Mesenchymal stem cell (in vitro differentiated cells and primary cell): ENCODE measurements around the gene GNAT2.
A peak's percentile ranks its signal among the peaks of the same experiment; 100 is the strongest.

Source experiments
- DNase-seq: peaks from one replicate; pipeline ENCODE4 v3.0.0-alpha.2; 2013
- H2AFZ ChIP-seq: one replicate; pipeline ENCODE4 v1.6.1; 2013; ENCODE audit warnings: low read depth, mild to moderate bottlenecking, control low read depth, inconsistent platforms, low read length, moderate library complexity
- H2AK5ac ChIP-seq: 2 replicates; pipeline ENCODE4 v1.6.1; 2013; ENCODE audit warnings: low read length, moderate library complexity, mild to moderate bottlenecking, inconsistent platforms; ENCODE audit not compliant: severe bottlenecking
- H2BK120ac ChIP-seq: one replicate; pipeline ENCODE4 v1.6.1; 2013; ENCODE audit warnings: low read depth, mild to moderate bottlenecking, inconsistent platforms, low read length, moderate library complexity
- H2BK12ac ChIP-seq, 2 experiments: one replicate each; pipeline ENCODE4 v1.6.1; 2013; ENCODE audit warnings: inconsistent platforms in 2 of 2, low read length in 2 of 2, mild to moderate bottlenecking in 2 of 2, moderate library complexity in 2 of 2, control low read depth in 1 of 2
- H2BK15ac ChIP-seq: one replicate; pipeline ENCODE4 v1.6.1; 2013; ENCODE audit warnings: mild to moderate bottlenecking, low read depth, inconsistent platforms; ENCODE audit not compliant: poor library complexity, severe bottlenecking
- H2BK5ac ChIP-seq: 2 replicates; pipeline ENCODE4 v1.6.1; 2013; ENCODE audit warnings: low read depth, mild to moderate bottlenecking, low read length, control low read depth, inconsistent platforms; ENCODE audit not compliant: poor library complexity, severe bottlenecking
- H3K14ac ChIP-seq, 2 experiments: one replicate each; pipeline ENCODE4 v1.6.1; 2013; ENCODE audit warnings: inconsistent platforms in 2 of 2, low read length in 2 of 2, control low read depth in 1 of 2, mild to moderate bottlenecking in 1 of 2, moderate library complexity in 1 of 2
- H3K18ac ChIP-seq, 2 experiments: one replicate each; pipeline ENCODE4 v1.6.1; 2013; ENCODE audit warnings: inconsistent platforms in 2 of 2, low read length in 2 of 2, control low read depth in 1 of 2, low read depth in 1 of 2, mild to moderate bottlenecking in 1 of 2
- H3K23ac ChIP-seq, 2 experiments: one replicate each; pipeline ENCODE4 v1.6.1; 2013; ENCODE audit warnings: inconsistent platforms in 2 of 2, low read length in 2 of 2, mild to moderate bottlenecking in 2 of 2, moderate library complexity in 2 of 2, control low read depth in 1 of 2
- H3K27ac ChIP-seq: 2 replicates; pipeline ENCODE4 v1.5.1; 2013; ENCODE audit warnings: mild to moderate bottlenecking, moderate library complexity, low read length, control low read depth, inconsistent platforms; ENCODE audit not compliant: poor library complexity, severe bottlenecking
- H3K27me3 ChIP-seq, 2 experiments: 2 replicates each; pipeline versions ENCODE4 v1.6.1 to v1.7.0; 2013; ENCODE audit warnings: low read length in 2 of 2, mild to moderate bottlenecking in 2 of 2, moderate library complexity in 2 of 2, control low read depth in 1 of 2, inconsistent platforms in 1 of 2; ENCODE audit not compliant: control insufficient read depth in 1 of 2, insufficient read depth in 1 of 2
- H3K36me3 ChIP-seq, 2 experiments: 2 replicates each; pipeline versions ENCODE4 v1.6.1 to v1.7.0; 2013; ENCODE audit warnings: low read length in 2 of 2, control low read depth in 1 of 2, inconsistent platforms in 1 of 2, low read depth in 1 of 2, mild to moderate bottlenecking in 1 of 2; ENCODE audit not compliant: insufficient read depth in 2 of 2, control insufficient read depth in 1 of 2
- H3K4ac ChIP-seq, 2 experiments: one replicate each; pipeline ENCODE4 v1.6.1; 2013; ENCODE audit warnings: inconsistent platforms in 2 of 2, low read length in 2 of 2, mild to moderate bottlenecking in 2 of 2, moderate library complexity in 2 of 2, control low read depth in 1 of 2, low read depth in 1 of 2
- H3K4me1 ChIP-seq: 2 replicates; pipeline ENCODE4 v1.6.1; 2013; ENCODE audit warnings: low read depth, low read length, control low read depth; ENCODE audit not compliant: control insufficient read depth, insufficient read depth
- H3K4me2 ChIP-seq: 2 replicates; pipeline ENCODE4 v1.6.1; 2013; ENCODE audit warnings: low read length, mild to moderate bottlenecking, inconsistent platforms; ENCODE audit not compliant: poor library complexity, severe bottlenecking
- H3K4me3 ChIP-seq, 2 experiments: 2 replicates each; pipeline versions ENCODE4 v1.5.1 to v1.7.0; 2013; ENCODE audit warnings: low read length in 2 of 2, mild to moderate bottlenecking in 2 of 2, control low read depth in 1 of 2, low read depth in 1 of 2; ENCODE audit not compliant: insufficient read depth in 1 of 2
- H3K79me1 ChIP-seq: replicated peaks from 2 replicates; pipeline ENCODE4 v1.6.1; 2013; ENCODE audit warnings: mild to moderate bottlenecking, control low read depth, low read length, inconsistent platforms; ENCODE audit not compliant: poor library complexity, severe bottlenecking
- H3K9ac ChIP-seq: 2 replicates; pipeline ENCODE4 v1.7.0; 2013; ENCODE audit warnings: mild to moderate bottlenecking, low read length, moderate library complexity
- H3K9me3 ChIP-seq: 2 replicates; pipeline ENCODE4 v1.7.0; 2013; ENCODE audit warnings: mild to moderate bottlenecking, low read length; ENCODE audit not compliant: control insufficient read depth
- H4K8ac ChIP-seq: one replicate; pipeline ENCODE4 v1.6.1; 2013; ENCODE audit warnings: inconsistent platforms, mild to moderate bottlenecking, low read length, moderate library complexity
- H4K91ac ChIP-seq: one replicate; pipeline ENCODE4 v1.6.1; 2013; ENCODE audit warnings: mild to moderate bottlenecking, low read length, inconsistent platforms
- WGBS: methylation state at CpG from one replicate; pipeline ENCODE4 v1.1.7; 2013; ENCODE audit warnings: mixed read lengths; 5-methylcytosine and 5-hydroxymethylcytosine counted together

Gene GNAT2

GRCh38 chr1:109639841-109640184 lies 20.4 kb upstream of the GNAT2 start:
- no peak overlapping the region for H2AK5ac ChIP-seq
- DNase-seq: no peak
- 67% methylated on average over 4 of the region's 6 CpGs for WGBS
- H3K18ac ChIP-seq: no peak overlapping the region
- no peaks in the 10 kb centered on the region for H3K9me3 ChIP-seq
- H4K8ac ChIP-seq: no peak overlapping the region
- no peak overlapping the region for H2BK5ac ChIP-seq
- H3K4me2 ChIP-seq: no peak overlapping the region
- H3K36me3 ChIP-seq: no peaks in the 10 kb centered on the region
- H3K23ac ChIP-seq: no peak overlapping the region
- no peaks in the 10 kb centered on the region for H3K79me1 ChIP-seq
- no peak overlapping the region for H2BK15ac ChIP-seq
- no peak overlapping the region for H2BK120ac ChIP-seq
- no peaks in the 10 kb centered on the region for H3K27me3 ChIP-seq
- H3K14ac ChIP-seq: no peak overlapping the region
- no peak overlapping the region for H3K27ac ChIP-seq
- H3K9ac ChIP-seq: no peak overlapping the region
- H3K4ac ChIP-seq: no peak overlapping the region
- H3K4me3 ChIP-seq: no peak overlapping the region
- H3K4me1 ChIP-seq: peaks cover 16% of the 10 kb centered on the region
- no peak overlapping the region for H2AFZ ChIP-seq
- no peak overlapping the region for H2BK12ac ChIP-seq
- no peak overlapping the region for H4K91ac ChIP-seq

GRCh38 chr1:109639063-109639840 lies 19.8 kb upstream of the GNAT2 start:
- Histone ChIP-seq H3K4ac (no peak overlapping the region), H3K4me2 (no peak overlapping the region), H3K23ac (no peak overlapping the region), H4K8ac (no peak overlapping the region), H3K79me1 (peaks cover under 1% of the 10 kb centered on the region), H3K4me1 (peaks cover 14% of the 10 kb centered on the region), H2BK120ac (no peak overlapping the region), H2BK12ac (no peak overlapping the region), H3K9me3 (no peaks in the 10 kb centered on the region), H2BK15ac (no peak overlapping the region), H3K4me3 (no peak overlapping the region), H3K27me3 (no peaks in the 10 kb centered on the region), H2BK5ac (no peak overlapping the region), H2AK5ac (no peak overlapping the region), H2AFZ (no peak overlapping the region), H3K27ac (no peak overlapping the region), H3K9ac (no peak overlapping the region), H3K36me3 (no peaks in the 10 kb centered on the region), H3K14ac (peak overlapping the region in 1 of 2 experiments; percentile 75), H4K91ac (no peak overlapping the region), H3K18ac (no peak overlapping the region)
- 86% methylated on average over 7 of the region's 9 CpGs for WGBS
- DNase-seq: no peak

- Histone ChIP-seq H3K79me1 (peaks cover 7% of the 10 kb centered on the region), H3K36me3 (peaks cover under 1 to 6% of the 10 kb centered on the region in 2 experiments)
- 94% methylated on average over 7 of the region's 7 CpGs for WGBS
Observed at GRCh38 chr1:109637446-109637845, 18.0 kb upstream of the GNAT2 start.

DNA sequence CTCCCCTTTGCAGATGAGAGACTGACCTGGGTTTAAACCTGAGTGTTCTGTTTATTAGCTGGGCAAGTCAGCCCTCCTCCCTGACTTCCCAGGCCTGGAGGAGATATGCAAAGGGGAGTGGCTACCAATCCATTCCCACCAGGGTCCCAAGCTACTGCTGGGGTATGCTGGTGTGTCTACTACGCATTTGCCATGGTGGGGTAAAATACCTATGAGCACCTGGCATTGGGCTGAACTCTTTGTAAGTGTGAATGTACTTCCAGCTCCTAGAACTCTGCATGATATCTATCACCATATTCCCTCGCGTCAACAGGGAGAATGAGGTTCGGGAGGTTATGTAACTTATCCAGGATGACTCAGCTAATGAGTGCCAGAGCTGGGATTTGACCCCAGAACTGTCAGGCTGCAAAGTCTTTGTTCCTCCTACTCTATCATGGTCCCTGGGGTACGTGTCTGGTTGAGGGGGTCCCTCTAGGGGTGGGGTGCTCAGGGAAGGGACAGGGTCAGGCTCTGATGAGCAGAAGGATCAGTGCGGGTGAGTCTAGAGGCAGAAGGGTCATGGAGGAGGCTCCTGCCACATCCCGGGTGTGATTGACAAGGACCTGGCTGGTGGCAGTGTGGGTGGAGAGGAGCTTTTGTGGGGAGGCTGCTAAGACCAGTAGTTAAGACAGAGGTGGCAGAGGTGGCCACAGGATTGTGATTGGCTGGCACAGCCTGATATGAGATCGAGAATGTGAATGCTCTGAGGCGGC lies 17.0 kb upstream of the GNAT2 start:
- peak overlapping the region; percentile 6 for H2BK15ac ChIP-seq
- H3K27ac ChIP-seq: no peak overlapping the region
- H3K4me1 ChIP-seq: peaks cover 9% of the 10 kb centered on the region
- 52% methylated on average over 8 of the region's 9 CpGs for WGBS
- H2AFZ ChIP-seq: no peak overlapping the region
- H3K79me1 ChIP-seq: peaks cover 16% of the 10 kb centered on the region
- H3K9me3 ChIP-seq: no peaks in the 10 kb centered on the region
- H3K4me2 ChIP-seq: no peak overlapping the region
- H2BK5ac ChIP-seq: no peak overlapping the region
- no peak overlapping the region for H3K9ac ChIP-seq
- H3K23ac ChIP-seq: no peak overlapping the region
- peak overlapping the region in 1 of 2 experiments; percentile 2 for H3K4me3 ChIP-seq
- no peak overlapping the region for H2BK120ac ChIP-seq
- H4K91ac ChIP-seq: peak overlapping the region; percentile 59
- H3K14ac ChIP-seq: no peak overlapping the region
- peak; percentile 69 for DNase-seq
- H3K27me3 ChIP-seq: no peaks in the 10 kb centered on the region
- no peak overlapping the region for H3K18ac ChIP-seq
- H2BK12ac ChIP-seq: peak overlapping the region in 1 of 2 experiments; percentile 37
- H4K8ac ChIP-seq: peak overlapping the region; percentile 53
- peaks cover 11 to 17% of the 10 kb centered on the region in 2 experiments for H3K36me3 ChIP-seq
- no peak overlapping the region for H3K4ac ChIP-seq
- peak overlapping the region; percentile 18 for H2AK5ac ChIP-seq

More at GRCh38 chr1:109637446-109637845, 18.0 kb upstream of the GNAT2 start:
- Histone ChIP-seq H2BK5ac (no peak overlapping the region), H3K4ac (no peak overlapping the region), H3K4me3 (no peak overlapping the region), H2AFZ (no peak overlapping the region), H3K27me3 (no peaks in the 10 kb centered on the region), H2BK15ac (peak overlapping the region; percentile 46), H3K4me2 (no peak overlapping the region), H2AK5ac (no peak overlapping the region), H4K8ac (no peak overlapping the region), H4K91ac (no peak overlapping the region), H3K14ac (no peak overlapping the region), H3K27ac (no peak overlapping the region), H3K9ac (no peak overlapping the region), H3K9me3 (no peaks in the 10 kb centered on the region), H3K18ac (no peak overlapping the region), H2BK120ac (no peak overlapping the region), H3K23ac (no peak overlapping the region), H3K4me1 (peaks cover 9% of the 10 kb centered on the region), H2BK12ac (no peak overlapping the region)
- DNase-seq: no peak
